Heart left ventricle (tissue), 16 donors: Measurements from ENCODE around the gene IGSF1. TPM values are rescaled to one million over a fixed set of nuclear protein-coding genes. Genes with fewer than 3 reads are reported as not detected.

ENCODE experiments used
- ATAC-seq, 4 donors: fragments of 200-7000 bp; cut with Tn5 transposase; one replicate each; pipeline ENCODE4 v1.9.1; 2020 to 2022; ENCODE audit warnings: moderate library complexity in 4 of 4, mild to moderate bottlenecking in 3 of 4, moderate number of reproducible peaks in 1 of 4
- DNase-seq, 5 donors: peaks; one replicate each; pipeline ENCODE4 v3.0.0-alpha.2; 2020
- H3K27ac ChIP-seq, 12 donors: fragments of 200-600 bp; sonication (generic) in 4 of 12; one replicate each; pipeline versions ENCODE4 v1.5.0 to v1.8.0; 2016 to 2022; ENCODE audit warnings: mild to moderate bottlenecking in 2 of 12
- H3K27me3 ChIP-seq, 9 donors: fragments of 200-600 bp; sonication (generic) in 2 of 9; one replicate each; pipeline versions ENCODE4 v1.5.1 to v1.8.0; 2016 to 2022; ENCODE audit warnings: mild to moderate bottlenecking in 3 of 9
- H3K36me3 ChIP-seq, 9 donors: fragments of 200-600 bp; sonication (generic) in 2 of 9; one replicate each; pipeline versions ENCODE4 v1.5.0 to v1.8.0; 2018 to 2022; ENCODE audit warnings: mild to moderate bottlenecking in 2 of 9
- H3K4me1 ChIP-seq, 12 donors: fragments of 200-600 bp; sonication (generic) in 4 of 12; one replicate each; pipeline versions ENCODE4 v1.5.0 to v1.8.0; 2016 to 2022; ENCODE audit warnings: mild to moderate bottlenecking in 3 of 12
- H3K4me3 ChIP-seq, 12 donors: fragments of 200-600 bp; sonication (generic) in 4 of 12; one replicate each; pipeline versions ENCODE4 v1.5.0 to v1.8.0; 2017 to 2022; ENCODE audit warnings: mild to moderate bottlenecking in 9 of 12, moderate library complexity in 4 of 12
- H3K9me3 ChIP-seq, 12 donors: fragments of 200-600 bp; sonication (generic) in 4 of 12; one replicate each; pipeline versions ENCODE4 v1.5.0 to v1.8.0; 2016 to 2022; ENCODE audit warnings: mild to moderate bottlenecking in 1 of 12
- CTCF ChIP-seq, 12 donors: fragments of 200-600 bp; sonication (generic) in 4 of 12; IDR thresholded peaks; one replicate each; pipeline versions ENCODE4 v1.5.0 to v1.8.0; 2018 to 2022; ENCODE audit warnings: antibody characterized with exemption in 12 of 12, mild to moderate bottlenecking in 5 of 12
- POLR2A ChIP-seq, 2 donors: fragments of 450-650 bp; IDR thresholded peaks; one replicate each; pipeline ENCODE4 v1.6.1; 2017; ENCODE audit warnings: antibody characterized with exemption in 2 of 2, mild to moderate bottlenecking in 2 of 2, moderate library complexity in 2 of 2
- WGBS, 4 donors: extraction: QIAGEN DNeasy Blood & Tissue Kit in 2 of 4; methylation state at CpG; one replicate each; pipeline versions ENCODE4 v1.1.5 to v1.1.7; 2013 to 2018; 5-methylcytosine and 5-hydroxymethylcytosine counted together
- intact Hi-C, 10 donors: fragments of 100-400 bp; cut with DNase I; formaldehyde crosslinking; loops; one replicate each; pipeline versions ENCODE4 v1.11.1 to v1.14.2; 2022
- polyA plus RNA-seq, 2 donors: library from polyadenylated mRNA; stranded (reverse); fragments of 200-250 nt; gene quantifications; one replicate each; pipeline ENCODE4 v1.2.3, GENCODE V29; 2013
- total RNA-seq, 9 donors: library from RNA; depleted of rRNA in 2 of 9; stranded (reverse); fragments of >200 nt in 2 of 9; fragmentation: NEBNext Ultra II Directional in 3 of 9; extraction: Animal tissue kit (Norgen Biotek cat#: 25700) in 3 of 9; gene quantifications; one replicate each; pipeline versions ENCODE4 v1.1.0 to v1.2.4, GENCODE V29; 2016 to 2023
- donor health status: ischemic (EF 13 %, LVEDD 7.1; RV severe dilation, severe dysfunction).
- donor health status: healthy with polysubstance abuse.
- donor health status: DM: no; HTN: yes; CAD: no.
- donor health status: DM: no; HTN: no; CAD: no.
- donor health status: ischemic (EF 25% LVEDD 6.9; RV normal size, moderate dysfunction).
- donor health status: ischemic (EF 25% LVEDD 5.7; RV mildly dilated, moderate dysfunction).
- donor health status: healthy.
- donor health status: DM: yes; HTN: yes; CAD: no.
- donor health status: ischemic (EF 35%, LVEDD 5.7; RV mildly dilated, moderate dysfunction).
- donor health status: nonischemic (EF 11% LVEDD 7.7; RV severe dilation, severe dysfunction).
- donor health status: DM: yes; HTN: yes; CAD: no.
- donor health status: PGD.
- donor health status: ischemic (EF 29% LVEDD 5.4; RV normal size, mild dysfunction).
- donor health status: nonischemic (EF 23%, LVEDD 6.1; RV moderate dilation, normal function).

Gene IGSF1
- total and polyA plus RNA-seq, 11 donors = 0.12 to 8.4 (median 1.4) TPM

- DNase-seq (no peak), ATAC-seq (no peak)
- Histone ChIP-seq H3K9me3 (no peaks in the 10 kb centered on the region), H3K4me3 (no peak overlapping the region), H3K27me3 (peaks cover 0 to 3% (median 0%) of the 10 kb centered on the region in 9 donors), H3K36me3 (no peaks in the 10 kb centered on the region), H3K27ac (no peak overlapping the region), H3K4me1 (no peaks in the 10 kb centered on the region)
- no peak for TF ChIP-seq POLR2A (IDR thresholded peaks at IDR 0.05)
- no peak for TF ChIP-seq CTCF (IDR thresholded peaks at IDR 0.05)
- WGBS, 4 donors = 51 to 74% (median 67%) methylated on average over 3 of the region's 3 CpGs
- intact Hi-C loops = no loop called here
These were observed 41.6 kb upstream of the IGSF1 start for GRCh38 chrX:131330735-131331134.

GRCh38 chrX:131322651-131323050 is 33.5 kb upstream of the IGSF1 start:
- ATAC-seq (no peak), DNase-seq (no peak)
- Histone ChIP-seq H3K36me3 (no peaks in the 10 kb centered on the region), H3K27me3 (peaks cover 0 to 11% (median 0%) of the 10 kb centered on the region in 9 donors), H3K9me3 (no peaks in the 10 kb centered on the region), H3K4me1 (no peaks in the 10 kb centered on the region), H3K4me3 (no peak overlapping the region), H3K27ac (no peak overlapping the region)
- TF ChIP-seq POLR2A (IDR thresholded peaks at IDR 0.05) (no peak), CTCF (IDR thresholded peaks at IDR 0.05) (no peak)
- WGBS, 4 donors = 24 to 40% (median 30%) methylated on average over 3 of the region's 3 CpGs
- intact Hi-C loops = no loop called here

- WGBS, 4 donors = 77 to 92% (median 88%) methylated on average over 4 of the region's 4 CpGs
- no peak for DNase-seq
- no peaks in the 10 kb centered on the region for H3K36me3 ChIP-seq
- ATAC-seq = no peak
- no peaks in the 10 kb centered on the region for H3K9me3 ChIP-seq
- H3K4me1 ChIP-seq = no peaks in the 10 kb centered on the region
- intact Hi-C loops = no loop called here
- no peak overlapping the region for H3K4me3 ChIP-seq
- TF ChIP-seq CTCF (IDR thresholded peaks at IDR 0.05) = no peak
- no peak for TF ChIP-seq POLR2A (IDR thresholded peaks at IDR 0.05)
- H3K27ac ChIP-seq = no peak overlapping the region
- H3K27me3 ChIP-seq = peaks cover 0 to 16% (median 0%) of the 10 kb centered on the region in 9 donors
These were observed 28.2 kb upstream of the IGSF1 start for GRCh38 chrX:131317326-131317725.

- Histone ChIP-seq H3K4me3 (no peak overlapping the region), H3K4me1 (no peaks in the 10 kb centered on the region), H3K36me3 (no peaks in the 10 kb centered on the region), H3K9me3 (no peaks in the 10 kb centered on the region), H3K27ac (no peak overlapping the region), H3K27me3 (peaks cover 0 to 13% (median 0%) of the 10 kb centered on the region in 9 donors)
- intact Hi-C loops = no loop called here
- TF ChIP-seq POLR2A (IDR thresholded peaks at IDR 0.05) = no peak
- WGBS, 4 donors = 31 to 48% (median 38%) methylated on average over 1 of the region's 1 CpG
- ATAC-seq = no peak
- DNase-seq = no peak
These were observed 27.2 kb upstream of the IGSF1 start for GRCh38 chrX:131316260-131316659.

- Histone ChIP-seq H3K36me3 (no peaks in the 10 kb centered on the region), H3K27ac (no peak overlapping the region), H3K4me1 (no peaks in the 10 kb centered on the region), H3K27me3 (peaks cover 0 to 6% (median 0%) of the 10 kb centered on the region in 9 donors), H3K4me3 (no peak overlapping the region), H3K9me3 (no peaks in the 10 kb centered on the region)
- ATAC-seq (no peak), DNase-seq (no peak)
- intact Hi-C loops = no loop called here
- TF ChIP-seq POLR2A (IDR thresholded peaks at IDR 0.05) (no peak), CTCF (IDR thresholded peaks at IDR 0.05) (no peak)
These were observed 19.9 kb upstream of the IGSF1 start for GRCh38 chrX:131308980-131309379.
